ENCODE measurements around the gene TLX2. TPM values are rescaled to one million over a fixed set of nuclear protein-coding genes. Genes with fewer than 3 reads are reported as not detected.

Gene TLX2
- total and polyA plus RNA-seq, 2 of the 8 experiments (the other 6 are each of a cell fraction or from before 2014, with no cell fraction given): 0.06 to 0.17 TPM

DNA sequence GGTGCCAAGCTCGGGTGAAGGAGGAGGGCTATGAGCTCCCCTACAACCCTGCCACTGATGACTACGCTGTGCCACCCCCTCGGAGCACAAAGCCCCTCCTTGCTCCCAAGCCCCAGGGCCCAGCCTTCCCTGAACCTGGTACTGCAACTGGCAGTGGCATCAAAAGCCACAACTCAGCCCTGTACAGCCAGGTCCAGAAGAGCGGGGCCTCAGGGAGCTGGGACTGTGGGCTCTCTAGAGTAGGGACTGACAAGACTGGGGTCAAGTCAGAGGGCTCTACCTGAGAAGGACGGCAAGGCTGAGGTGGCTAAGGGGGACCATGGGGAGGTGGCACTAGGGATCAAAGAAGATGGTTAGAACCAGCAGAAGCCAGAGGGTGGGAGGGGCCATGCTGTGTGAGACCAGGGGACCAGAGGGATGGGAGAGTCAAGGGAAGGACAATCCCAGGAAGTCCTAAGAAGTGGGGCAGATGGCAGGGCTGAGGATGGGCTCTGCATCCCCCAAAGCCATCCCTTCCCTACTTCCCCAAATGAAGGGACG is 42.7 kb downstream of the TLX2 start:
- no peaks in the 10 kb centered on the region for H3K9me3 ChIP-seq (ENCODE audit: insufficient read depth in 2 of 2, low read depth in 1 of 2, low read length in 1 of 2)
- no peak overlapping the region for H3K4me2 ChIP-seq (ENCODE audit: insufficient read depth in 1 of 2, low read depth in 2 of 2, low read length in 2 of 2)
- no peak overlapping the region for H2BK120ac ChIP-seq (replicated peaks; ENCODE audit: low read depth, low read length)
- peaks cover 18% of the 10 kb centered on the region for H3K23me2 ChIP-seq (ENCODE audit: low read depth, low read length)
- FAIRE-seq: no peak
- H3K18ac ChIP-seq (ENCODE audit: extremely low read depth, low read length): no peak overlapping the region
- H4K91ac ChIP-seq (replicated peaks; ENCODE audit: insufficient read length, low read length): no peak overlapping the region
- DNase-seq (ENCODE audit: low read depth in 1 of 2, low spot score in 2 of 2): no peak
- no peak overlapping the region for H3K4me3 ChIP-seq (ENCODE audit: extremely low read depth in 1 of 4, insufficient read depth in 2 of 4, low read depth in 3 of 4, low read length in 4 of 4)
- H3K27me3 ChIP-seq (replicated peaks in 1 of 4; ENCODE audit: control insufficient read depth in 3 of 4, extremely low read depth in 1 of 4, insufficient read depth in 3 of 4, low read length in 3 of 4): peaks cover 0 to 37% (median 29%) of the 10 kb centered on the region in 4 experiments; a peak in 6 of 7 replicates
- H4K5ac ChIP-seq (ENCODE audit: insufficient read length, low read depth, low read length): no peak overlapping the region
- ChIA-PET POLR2A (ENCODE audit: partially characterized antibody) (interaction anchor here (1.0 to 2.6 kb wide), 5 partner anchors 11 to 60 kb away, joined by 3 to 16 read pairs (median 4); partner anchors contain the start of genes AUP1 and HTRA2), CTCF (ENCODE audit: partially characterized antibody) (interaction anchor here (0.9 to 7.5 kb wide), 8 partner anchors 9 to 83 kb away, joined by 3 to 56 read pairs (median 6); partner anchors contain the start of genes CCDC142 and TTC31)
- H4K20me1 ChIP-seq (replicated peaks in 1 of 2; ENCODE audit: control insufficient read depth in 1 of 2, insufficient read depth in 2 of 2, low read length in 2 of 2): peaks cover 2 to 4% of the 10 kb centered on the region in 2 experiments
- H2BK20ac ChIP-seq (ENCODE audit: low read length): no peak overlapping the region
- H3K9ac ChIP-seq (replicated peaks in 1 of 4; ENCODE audit: extremely low read depth in 1 of 4, low read depth in 3 of 4, low read length in 3 of 4): no peak overlapping the region
- 89% methylated on average over 6 of the region's 6 CpGs; no CpG with 5 or more reads in 1 of the 2 experiments for WGBS, 2 experiments (ENCODE audit: extremely low coverage in 1 of 2, insufficient coverage in 1 of 2, insufficient read length in 1 of 2, insufficient replicate concordance in 2 of 2, low coverage in 1 of 2, low lambda C conversion rate in 2 of 2, missing lambda C conversion rate in 1 of 2)
- H3K36me3 ChIP-seq (ENCODE audit: control insufficient read depth in 2 of 4, insufficient read depth in 4 of 4, low read length in 3 of 4): peaks cover 0 to under 1% (median 0%) of the 10 kb centered on the region in 4 experiments; a peak in 1 of 8 replicates
- no peaks in the 10 kb centered on the region for H3K79me2 ChIP-seq (ENCODE audit: control insufficient read depth in 1 of 2, insufficient read depth in 2 of 2, low read length in 2 of 2)
- H4K8ac ChIP-seq (ENCODE audit: extremely low read depth, insufficient read depth, low read length): no peak overlapping the region
- H3K4ac ChIP-seq (replicated peaks; ENCODE audit: insufficient read length, low read depth, low read length): no peak overlapping the region
- no peak overlapping the region for H3K23ac ChIP-seq (ENCODE audit: insufficient read length)
- H2AK5ac ChIP-seq (ENCODE audit: low read depth, low read length): no peak overlapping the region
- TF ChIP-seq RNF2 (IDR thresholded peaks at IDR 0.05; ENCODE audit: borderline replicate concordance, low read depth, low read length, missing control alignments, poor library complexity, severe bottlenecking) (no peak), PHF8 (conservative IDR thresholded peaks at IDR 0.05; ENCODE audit: low read depth, low read length) (no peak), FOSL1 (IDR thresholded peaks at IDR 0.05; ENCODE audit: insufficient read depth, low read depth, low read length) (no peak), JUN (IDR thresholded peaks at IDR 0.05; ENCODE audit: low read depth, low read length) (no peak), CBX8 (IDR thresholded peaks at IDR 0.05; ENCODE audit: borderline replicate concordance, low read depth, low read length) (no peak), GABPA (IDR thresholded peaks at IDR 0.05; ENCODE audit: borderline replicate concordance, insufficient read depth, low read length) (no peak)
- TF ChIP-seq, protein P1, sequence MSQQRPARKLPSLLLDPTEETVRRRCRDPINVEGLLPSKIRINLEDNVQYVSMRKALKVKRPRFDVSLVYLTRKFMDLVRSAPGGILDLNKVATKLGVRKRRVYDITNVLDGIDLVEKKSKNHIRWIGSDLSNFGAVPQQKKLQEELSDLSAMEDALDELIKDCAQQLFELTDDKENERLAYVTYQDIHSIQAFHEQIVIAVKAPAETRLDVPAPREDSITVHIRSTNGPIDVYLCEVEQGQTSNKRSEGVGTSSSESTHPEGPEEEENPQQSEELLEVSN (IDR thresholded peaks at IDR 0.05): no peak
- no peak overlapping the region for H2BK5ac ChIP-seq (ENCODE audit: low read depth, low read length)
- H2BK15ac ChIP-seq (ENCODE audit: low read length): no peak overlapping the region
- no peak overlapping the region for H2BK12ac ChIP-seq (ENCODE audit: low read depth, low read length)
- H3K14ac ChIP-seq (ENCODE audit: insufficient read length): no peak overlapping the region
- no peaks in the 10 kb centered on the region; the same call in 1 of the 2 replicates for H3K79me1 ChIP-seq (ENCODE audit: low read depth, low read length)
- H2AFZ ChIP-seq (ENCODE audit: low read length): no peak overlapping the region
- no peak overlapping the region for H3K56ac ChIP-seq (replicated peaks; ENCODE audit: insufficient read length, low read depth, low read length)
- H3K27ac ChIP-seq (ENCODE audit: low read depth, low read length): no peak overlapping the region
- H3K4me1 ChIP-seq (replicated peaks in 1 of 4; ENCODE audit: control insufficient read depth in 3 of 4, insufficient read depth in 4 of 4, low read length in 3 of 4): peaks cover 0 to 14% (median 8%) of the 10 kb centered on the region in 4 experiments; a peak in 6 of 7 replicates

All from H1 (cell line).